RWPE1 (cell line): ENCODE measurements around the gene RHOBTB3.
A peak's percentile ranks its signal among the peaks of the same experiment; 100 is the strongest.

Experiments
- CTCF ChIA-PET: fragments of 350-600 bp; sonication (Branson Sonifier 250); formaldehyde crosslinking; extraction: SDS; loops from one replicate; lab custom pipeline; 2021; lab: Yijun Ruan, JAX
- POLR2A ChIA-PET: fragments of 400-600 bp; formaldehyde crosslinking; extraction: SDS; loops from one replicate; lab custom pipeline; 2020; ENCODE audit warnings: antibody characterized with exemption; ENCODE audit not compliant: low non-redundant PET; lab: Yijun Ruan, JAX
- DNase-seq: peaks from one replicate; pipeline ENCODE4 v3.0.0; 2012; ENCODE audit warnings: low spot score
- H3K27ac ChIP-seq: fragments of 450-650 bp; 2 replicates; pipeline ENCODE4 v1.5.1; 2017
- TF ChIP-seq, protein P1 (sequence below): fragments of 450-650 bp; conservative IDR thresholded peaks from 2 replicates; pipeline ENCODE4 v1.5.1; 2017; ENCODE audit warnings: low read depth, mild to moderate bottlenecking

Gene RHOBTB3

GRCh38 chr5:95762652-95763041 lies 31.5 kb downstream of the RHOBTB3 start:
- TF ChIP-seq, protein P1, sequence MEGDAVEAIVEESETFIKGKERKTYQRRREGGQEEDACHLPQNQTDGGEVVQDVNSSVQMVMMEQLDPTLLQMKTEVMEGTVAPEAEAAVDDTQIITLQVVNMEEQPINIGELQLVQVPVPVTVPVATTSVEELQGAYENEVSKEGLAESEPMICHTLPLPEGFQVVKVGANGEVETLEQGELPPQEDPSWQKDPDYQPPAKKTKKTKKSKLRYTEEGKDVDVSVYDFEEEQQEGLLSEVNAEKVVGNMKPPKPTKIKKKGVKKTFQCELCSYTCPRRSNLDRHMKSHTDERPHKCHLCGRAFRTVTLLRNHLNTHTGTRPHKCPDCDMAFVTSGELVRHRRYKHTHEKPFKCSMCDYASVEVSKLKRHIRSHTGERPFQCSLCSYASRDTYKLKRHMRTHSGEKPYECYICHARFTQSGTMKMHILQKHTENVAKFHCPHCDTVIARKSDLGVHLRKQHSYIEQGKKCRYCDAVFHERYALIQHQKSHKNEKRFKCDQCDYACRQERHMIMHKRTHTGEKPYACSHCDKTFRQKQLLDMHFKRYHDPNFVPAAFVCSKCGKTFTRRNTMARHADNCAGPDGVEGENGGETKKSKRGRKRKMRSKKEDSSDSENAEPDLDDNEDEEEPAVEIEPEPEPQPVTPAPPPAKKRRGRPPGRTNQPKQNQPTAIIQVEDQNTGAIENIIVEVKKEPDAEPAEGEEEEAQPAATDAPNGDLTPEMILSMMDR: no peak
- CTCF ChIA-PET: interaction anchor here (1.4 kb wide), 1 partner anchor 98 kb away, joined by 7 read pairs; no protein-coding TSS in a partner anchor
- no peak for DNase-seq
- H3K27ac ChIP-seq: no peak overlapping the region
- POLR2A ChIA-PET: no interaction called here

DNA sequence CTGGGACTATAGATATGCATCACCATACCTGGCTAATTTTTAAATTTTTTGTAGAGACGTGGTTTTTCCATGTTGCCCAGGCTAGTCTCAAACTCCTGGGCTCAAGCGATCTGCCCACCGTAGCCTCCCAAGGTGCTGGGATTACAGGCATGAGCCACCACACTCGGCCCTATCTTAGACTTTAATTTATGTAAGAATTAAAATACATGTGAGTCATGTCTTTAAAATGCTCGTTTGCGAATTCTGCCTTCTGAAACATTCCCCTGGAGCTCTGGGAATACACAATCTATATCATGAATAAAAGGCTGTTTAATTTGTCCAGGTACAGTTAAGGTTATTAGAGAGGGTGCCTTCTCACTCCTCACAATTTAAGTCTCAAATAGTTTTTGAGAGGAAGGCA lies 32.8 kb downstream of the RHOBTB3 start:
- POLR2A ChIA-PET: no interaction called here
- no peak for DNase-seq
- TF ChIP-seq, protein P1: no peak
- no peak overlapping the region for H3K27ac ChIP-seq
- CTCF ChIA-PET: interaction anchor here (0.6 kb wide), 2 partner anchors 10 to 117 kb away, joined by 4 to 7 read pairs; no protein-coding TSS in a partner anchor

GRCh38 chr5:95768731-95769130 lies 37.6 kb downstream of the RHOBTB3 start:
- ChIA-PET POLR2A (no interaction called here), CTCF (interaction anchor here (0.6 to 4.7 kb wide), 4 partner anchors 12 to 846 kb away, joined by 3 to 25 read pairs (median 4); no protein-coding TSS in a partner anchor)
- DNase-seq: no peak
- TF ChIP-seq, protein P1: no peak
- H3K27ac ChIP-seq: no peak overlapping the region

DNA sequence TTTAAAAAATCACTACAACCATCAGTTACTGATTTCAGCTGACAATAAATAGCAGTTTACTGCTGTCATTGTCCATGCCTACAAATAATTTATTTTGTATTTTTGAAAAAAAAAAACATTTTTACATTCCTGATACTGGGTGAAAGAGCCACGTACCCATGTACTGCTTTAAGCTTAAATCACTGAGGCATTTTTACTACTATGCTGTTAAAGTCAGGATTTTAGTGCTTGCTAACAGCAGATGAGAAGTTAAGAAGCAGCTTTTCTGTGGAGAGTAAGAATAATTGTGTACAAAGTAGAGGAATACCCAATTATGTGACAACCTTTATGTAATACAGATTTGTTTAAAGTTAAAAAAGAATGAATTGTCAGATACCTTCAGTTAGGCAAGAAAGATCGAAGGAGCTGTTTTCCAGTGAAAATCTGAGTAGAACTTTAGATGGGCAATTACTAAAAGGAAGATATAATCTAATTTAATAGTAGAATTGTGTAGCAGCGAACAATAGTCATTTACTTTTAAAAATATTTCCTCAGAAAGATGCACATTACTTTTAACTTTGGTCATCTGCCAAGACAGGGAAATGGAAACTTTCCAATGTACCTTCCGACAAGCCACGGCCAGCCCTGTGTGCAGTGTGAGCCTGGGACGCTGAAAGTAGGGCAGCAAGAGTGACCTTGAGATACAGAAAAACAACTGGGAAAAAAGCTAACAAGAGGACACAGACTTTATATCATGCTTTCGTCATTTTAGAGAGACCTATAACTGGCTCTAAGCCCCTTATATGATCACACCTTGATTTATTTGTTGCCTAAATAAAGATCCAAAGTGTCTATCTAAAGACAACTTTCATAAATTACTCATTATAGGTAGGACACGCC lies 39.9 kb downstream of the RHOBTB3 start:
- TF ChIP-seq, protein P1: no peak
- H3K27ac ChIP-seq: no peak overlapping the region
- DNase-seq: peak; percentile 26
- CTCF ChIA-PET: interaction anchor here (0.6 to 4.7 kb wide), 6 partner anchors 9 to 1239 kb away, joined by 3 to 25 read pairs (median 6); no protein-coding TSS in a partner anchor
- POLR2A ChIA-PET: interaction anchor here (0.7 kb wide), 2 partner anchors 11 to 45 kb away, joined by 3 to 8 read pairs; no protein-coding TSS in a partner anchor

DNA sequence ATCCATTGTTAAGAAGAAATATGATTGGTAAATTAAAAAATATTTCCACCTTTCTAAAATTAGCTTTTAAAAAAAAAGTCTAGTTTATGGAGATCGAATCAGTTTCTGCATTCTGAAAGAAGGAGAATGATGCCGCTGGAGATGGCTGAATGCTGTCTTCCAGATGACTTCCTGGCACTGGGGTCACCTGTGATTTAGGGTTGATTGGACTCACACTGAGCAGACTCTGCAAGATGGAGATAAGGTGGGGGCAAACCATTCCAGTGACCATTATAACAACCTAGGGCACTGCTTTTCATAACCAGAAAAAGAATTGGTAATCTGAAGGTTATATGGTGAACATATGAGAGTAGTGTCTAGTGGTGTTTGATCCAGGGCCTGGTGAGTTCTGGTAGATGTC lies 40.8 kb downstream of the RHOBTB3 start:
- CTCF ChIA-PET: interaction anchor here (0.6 to 2.6 kb wide), 3 partner anchors 10 to 201 kb away, joined by 3 to 9 read pairs (median 4); no protein-coding TSS in a partner anchor

More for the DNA sequence above, 40.8 kb downstream of the RHOBTB3 start:
- DNase-seq: no peak
- TF ChIP-seq, protein P1: no peak
- no peak overlapping the region for H3K27ac ChIP-seq
- POLR2A ChIA-PET: no interaction called here
